ENCODE data around the gene ZNF775. TPM values are rescaled to one million over a fixed set of nuclear protein-coding genes. Genes with fewer than 3 reads are reported as not detected.

ZNF775 gene
- polyA plus RNA-seq, 1 experiment = 2.2 TPM

GRCh38 chr7:150358988-150359621 is 20.0 kb upstream of the ZNF775 start:
- CTCF ChIA-PET = interaction anchor here (0.5 kb wide), 1 partner anchor 347 kb away, joined by 3 read pairs; no protein-coding TSS in a partner anchor

GRCh38 chr7:150359622-150360362 is 19.3 kb upstream of the ZNF775 start:
- POLR2A ChIA-PET = no interaction called here
- Histone ChIP-seq H3K9me3 (ENCODE audit: control insufficient read depth, insufficient read depth, low read length) (no peaks in the 10 kb centered on the region; the same call in 1 of the 2 replicates), H3K4me3 (ENCODE audit: low read depth, low read length) (no peak overlapping the region), H3K27ac (ENCODE audit: low read depth, low read length) (no peak overlapping the region), H3K27me3 (ENCODE audit: control insufficient read depth, insufficient read depth, low read length) (no peaks in the 10 kb centered on the region)
- TF ChIP-seq, protein P1, sequence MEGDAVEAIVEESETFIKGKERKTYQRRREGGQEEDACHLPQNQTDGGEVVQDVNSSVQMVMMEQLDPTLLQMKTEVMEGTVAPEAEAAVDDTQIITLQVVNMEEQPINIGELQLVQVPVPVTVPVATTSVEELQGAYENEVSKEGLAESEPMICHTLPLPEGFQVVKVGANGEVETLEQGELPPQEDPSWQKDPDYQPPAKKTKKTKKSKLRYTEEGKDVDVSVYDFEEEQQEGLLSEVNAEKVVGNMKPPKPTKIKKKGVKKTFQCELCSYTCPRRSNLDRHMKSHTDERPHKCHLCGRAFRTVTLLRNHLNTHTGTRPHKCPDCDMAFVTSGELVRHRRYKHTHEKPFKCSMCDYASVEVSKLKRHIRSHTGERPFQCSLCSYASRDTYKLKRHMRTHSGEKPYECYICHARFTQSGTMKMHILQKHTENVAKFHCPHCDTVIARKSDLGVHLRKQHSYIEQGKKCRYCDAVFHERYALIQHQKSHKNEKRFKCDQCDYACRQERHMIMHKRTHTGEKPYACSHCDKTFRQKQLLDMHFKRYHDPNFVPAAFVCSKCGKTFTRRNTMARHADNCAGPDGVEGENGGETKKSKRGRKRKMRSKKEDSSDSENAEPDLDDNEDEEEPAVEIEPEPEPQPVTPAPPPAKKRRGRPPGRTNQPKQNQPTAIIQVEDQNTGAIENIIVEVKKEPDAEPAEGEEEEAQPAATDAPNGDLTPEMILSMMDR (IDR thresholded peaks at IDR 0.05; ENCODE audit: low read depth, low read length) = no peak
- DNase-seq (ENCODE audit: low read depth, low spot score) = no peak
- CTCF ChIA-PET = no interaction called here

More at GRCh38 chr7:150358988-150359621, 20.0 kb upstream of the ZNF775 start:
- Histone ChIP-seq H3K4me3 (ENCODE audit: low read depth, low read length) (no peak overlapping the region), H3K27ac (ENCODE audit: low read depth, low read length) (no peak overlapping the region), H3K9me3 (ENCODE audit: control insufficient read depth, insufficient read depth, low read length) (no peaks in the 10 kb centered on the region; the same call in 1 of the 2 replicates), H3K27me3 (ENCODE audit: control insufficient read depth, insufficient read depth, low read length) (no peaks in the 10 kb centered on the region)
- DNase-seq (ENCODE audit: low read depth, low spot score) = no peak
- POLR2A ChIA-PET = no interaction called here
- TF ChIP-seq, protein P1 (IDR thresholded peaks at IDR 0.05; ENCODE audit: low read depth, low read length) = no peak

GRCh38 chr7:150360363-150361058 is 18.6 kb upstream of the ZNF775 start:
- DNase-seq (ENCODE audit: low read depth, low spot score) = no peak
- CTCF ChIA-PET = interaction anchor here (1.2 kb wide), 1 partner anchor 27 kb away, joined by 3 read pairs; no protein-coding TSS in a partner anchor
- TF ChIP-seq, protein P1 (IDR thresholded peaks at IDR 0.05; ENCODE audit: low read depth, low read length) = no peak
- Histone ChIP-seq H3K9me3 (ENCODE audit: control insufficient read depth, insufficient read depth, low read length) (no peaks in the 10 kb centered on the region; the same call in 1 of the 2 replicates), H3K27me3 (ENCODE audit: control insufficient read depth, insufficient read depth, low read length) (no peaks in the 10 kb centered on the region), H3K4me3 (ENCODE audit: low read depth, low read length) (no peak overlapping the region), H3K27ac (ENCODE audit: low read depth, low read length) (no peak overlapping the region)
- POLR2A ChIA-PET = no interaction called here

- CTCF ChIA-PET = interaction anchor here (1.2 kb wide), 1 partner anchor 27 kb away, joined by 3 read pairs; no protein-coding TSS in a partner anchor
Observed at GRCh38 chr7:150361402-150361801, 17.7 kb upstream of the ZNF775 start.

More at GRCh38 chr7:150361402-150361801, 17.7 kb upstream of the ZNF775 start:
- Histone ChIP-seq H3K27me3 (ENCODE audit: control insufficient read depth, insufficient read depth, low read length) (no peaks in the 10 kb centered on the region), H3K27ac (ENCODE audit: low read depth, low read length) (no peak overlapping the region), H3K4me3 (ENCODE audit: low read depth, low read length) (no peak overlapping the region), H3K9me3 (ENCODE audit: control insufficient read depth, insufficient read depth, low read length) (no peaks in the 10 kb centered on the region; the same call in 1 of the 2 replicates)
- TF ChIP-seq, protein P1 (IDR thresholded peaks at IDR 0.05; ENCODE audit: low read depth, low read length) = no peak
- DNase-seq (ENCODE audit: low read depth, low spot score) = no peak
- POLR2A ChIA-PET = no interaction called here
